Nephron (organoid): Measurements from ENCODE around the gene SAMD13.
A peak's percentile ranks its signal among the peaks of the same experiment; 100 is the strongest.

Experiments used
- H3K27ac Mint-ChIP-seq, 3 experiments: 2 replicates each; pipeline ENCODE4 v1.8.0; 2020; ENCODE audit warnings: mixed read lengths in 3 of 3, mild to moderate bottlenecking in 2 of 3, moderate library complexity in 1 of 3
- H3K27me3 Mint-ChIP-seq: 2 replicates; pipeline ENCODE4 v1.8.0; 2021; ENCODE audit warnings: low read depth, mild to moderate bottlenecking, moderate library complexity, mixed read lengths
- H3K36me3 Mint-ChIP-seq: 2 replicates; pipeline ENCODE4 v1.8.0; 2020; ENCODE audit warnings: low read depth, mixed read lengths
- H3K4me1 Mint-ChIP-seq: 2 replicates; pipeline ENCODE4 v1.8.0; 2020; ENCODE audit warnings: mixed read lengths
- H3K4me3 Mint-ChIP-seq, 3 experiments: 2 replicates each; pipeline ENCODE4 v1.8.0; 2020; ENCODE audit warnings: mild to moderate bottlenecking in 3 of 3, mixed read lengths in 3 of 3, moderate library complexity in 2 of 3
- H3K9me3 Mint-ChIP-seq: 2 replicates; pipeline ENCODE4 v1.8.0; 2020; ENCODE audit warnings: mixed read lengths
- TF ChIP-seq, protein P1 (sequence below), 3 experiments: fragments of 200-600 bp; sonication (generic); IDR thresholded peaks; one replicate each; pipeline ENCODE4 v1.5.0; 2021; ENCODE audit warnings: antibody characterized with exemption in 3 of 3; ENCODE audit not compliant: unreplicated experiment in 3 of 3

SAMD13 gene, protein sequence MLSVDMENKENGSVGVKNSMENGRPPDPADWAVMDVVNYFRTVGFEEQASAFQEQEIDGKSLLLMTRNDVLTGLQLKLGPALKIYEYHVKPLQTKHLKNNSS

DNA sequence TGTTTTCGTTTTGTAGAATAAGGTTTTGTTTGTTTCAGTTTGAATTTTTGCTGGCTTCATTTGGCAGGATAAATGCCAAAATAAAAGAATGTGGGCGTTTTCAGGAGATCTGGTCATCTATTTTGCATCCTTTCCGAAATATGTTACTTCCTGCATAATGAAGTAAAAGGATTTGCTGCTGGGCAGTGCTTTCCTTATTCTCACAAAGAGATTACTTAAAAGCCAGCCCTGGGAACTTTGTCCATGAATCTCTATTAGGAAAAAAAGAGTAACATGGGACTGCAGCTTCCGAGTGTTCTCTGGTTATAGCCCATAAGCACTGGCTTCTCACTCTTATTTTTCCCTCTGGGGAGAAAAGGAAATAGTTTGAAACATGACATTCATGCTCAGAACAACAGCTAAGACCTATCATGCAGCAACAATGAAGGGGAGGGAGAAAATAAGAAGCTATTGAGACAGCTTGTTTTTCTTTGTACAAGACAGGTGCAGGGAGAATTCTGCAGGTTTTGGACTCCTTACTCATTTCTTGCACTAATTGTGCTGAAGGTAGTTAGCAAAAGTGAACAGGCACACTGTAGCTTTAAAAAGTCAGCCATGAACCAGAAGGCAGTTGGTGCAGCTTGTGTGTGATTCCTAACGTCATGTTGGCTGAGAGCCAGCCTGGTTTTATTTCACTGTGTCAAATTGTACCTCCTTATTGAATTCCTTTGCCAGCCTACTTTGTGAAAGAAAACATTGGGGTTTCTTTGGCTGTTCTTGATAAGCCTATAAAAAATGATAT lies at the start of gene SAMD13:
Gene SAMD13, plus strand, starts transcription at position 705 of the 781 bp plus-strand sequence. CDS start 1,527 bp downstream, outside the sequence.
- H3K9me3 Mint-ChIP-seq, result peaks cover 8% of the 10 kb centered on the region
- TF ChIP-seq, protein P1, sequence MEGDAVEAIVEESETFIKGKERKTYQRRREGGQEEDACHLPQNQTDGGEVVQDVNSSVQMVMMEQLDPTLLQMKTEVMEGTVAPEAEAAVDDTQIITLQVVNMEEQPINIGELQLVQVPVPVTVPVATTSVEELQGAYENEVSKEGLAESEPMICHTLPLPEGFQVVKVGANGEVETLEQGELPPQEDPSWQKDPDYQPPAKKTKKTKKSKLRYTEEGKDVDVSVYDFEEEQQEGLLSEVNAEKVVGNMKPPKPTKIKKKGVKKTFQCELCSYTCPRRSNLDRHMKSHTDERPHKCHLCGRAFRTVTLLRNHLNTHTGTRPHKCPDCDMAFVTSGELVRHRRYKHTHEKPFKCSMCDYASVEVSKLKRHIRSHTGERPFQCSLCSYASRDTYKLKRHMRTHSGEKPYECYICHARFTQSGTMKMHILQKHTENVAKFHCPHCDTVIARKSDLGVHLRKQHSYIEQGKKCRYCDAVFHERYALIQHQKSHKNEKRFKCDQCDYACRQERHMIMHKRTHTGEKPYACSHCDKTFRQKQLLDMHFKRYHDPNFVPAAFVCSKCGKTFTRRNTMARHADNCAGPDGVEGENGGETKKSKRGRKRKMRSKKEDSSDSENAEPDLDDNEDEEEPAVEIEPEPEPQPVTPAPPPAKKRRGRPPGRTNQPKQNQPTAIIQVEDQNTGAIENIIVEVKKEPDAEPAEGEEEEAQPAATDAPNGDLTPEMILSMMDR (IDR thresholded peaks at IDR 0.05; ENCODE audit: unreplicated experiment in 3 of 3), result no peak
- H3K36me3 Mint-ChIP-seq, result peaks cover 5% of the 10 kb centered on the region
- no peaks in the 10 kb centered on the region for H3K27me3 Mint-ChIP-seq
- peaks cover 61% of the 10 kb centered on the region for H3K4me1 Mint-ChIP-seq
- peak within 1 kb of the TSS; percentile 96 to 99 (median 99) for H3K27ac Mint-ChIP-seq
- peak within 1 kb of the TSS; percentile 76 to 91 (median 83) for H3K4me3 Mint-ChIP-seq

DNA sequence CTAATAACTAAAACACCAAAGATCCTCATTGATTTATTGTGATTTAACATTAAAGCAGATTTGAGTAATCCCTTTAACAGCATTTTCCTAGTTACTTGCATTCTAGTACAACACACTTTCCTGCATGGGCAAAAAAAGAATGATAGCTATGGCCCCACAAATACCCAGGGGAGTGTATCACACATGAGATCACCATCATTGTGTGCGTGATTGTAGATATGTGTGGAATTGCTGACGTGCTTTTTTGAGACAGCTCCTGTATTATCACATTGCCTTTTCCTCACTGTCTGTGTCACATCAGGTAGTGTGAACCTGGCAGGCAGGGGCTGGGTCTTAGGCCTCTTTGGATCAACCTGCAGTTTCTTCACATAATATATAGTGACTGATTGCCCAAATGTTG lies 48.5 kb upstream of the SAMD13 start:
- Mint-ChIP-seq H3K9me3 (peaks cover 8% of the 10 kb centered on the region), H3K36me3 (peaks cover 3% of the 10 kb centered on the region), H3K27me3 (no peaks in the 10 kb centered on the region), H3K27ac (no peak overlapping the region), H3K4me3 (no peak overlapping the region), H3K4me1 (no peaks in the 10 kb centered on the region)
- TF ChIP-seq, protein P1 (IDR thresholded peaks at IDR 0.05; ENCODE audit: unreplicated experiment in 3 of 3), result no peak

DNA sequence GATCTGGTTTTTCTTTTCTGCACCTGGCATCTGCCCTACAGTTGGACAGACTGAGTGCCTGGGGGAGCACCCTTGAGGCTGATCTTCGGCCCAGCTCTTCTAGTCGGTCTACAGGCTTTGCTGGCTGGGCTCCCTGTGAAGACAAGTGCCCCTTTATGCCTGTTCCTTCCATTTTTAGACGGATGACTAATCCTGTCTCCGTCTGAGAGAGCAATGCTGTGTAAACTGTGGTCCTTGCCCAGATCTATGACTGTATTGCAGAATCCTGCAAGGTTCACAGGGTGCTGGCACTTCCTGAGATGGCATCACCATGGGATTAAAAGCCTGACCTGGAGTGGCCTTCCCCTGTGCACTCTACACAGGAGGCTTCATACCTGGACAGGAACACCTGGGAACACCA lies 47.6 kb upstream of the SAMD13 start:
- TF ChIP-seq, protein P1 (IDR thresholded peaks at IDR 0.05; ENCODE audit: unreplicated experiment in 3 of 3), result no peak
- Mint-ChIP-seq H3K9me3 (peaks cover 8% of the 10 kb centered on the region), H3K4me1 (no peaks in the 10 kb centered on the region), H3K36me3 (peaks cover 3% of the 10 kb centered on the region), H3K27ac (no peak overlapping the region), H3K4me3 (no peak overlapping the region), H3K27me3 (no peaks in the 10 kb centered on the region)

DNA sequence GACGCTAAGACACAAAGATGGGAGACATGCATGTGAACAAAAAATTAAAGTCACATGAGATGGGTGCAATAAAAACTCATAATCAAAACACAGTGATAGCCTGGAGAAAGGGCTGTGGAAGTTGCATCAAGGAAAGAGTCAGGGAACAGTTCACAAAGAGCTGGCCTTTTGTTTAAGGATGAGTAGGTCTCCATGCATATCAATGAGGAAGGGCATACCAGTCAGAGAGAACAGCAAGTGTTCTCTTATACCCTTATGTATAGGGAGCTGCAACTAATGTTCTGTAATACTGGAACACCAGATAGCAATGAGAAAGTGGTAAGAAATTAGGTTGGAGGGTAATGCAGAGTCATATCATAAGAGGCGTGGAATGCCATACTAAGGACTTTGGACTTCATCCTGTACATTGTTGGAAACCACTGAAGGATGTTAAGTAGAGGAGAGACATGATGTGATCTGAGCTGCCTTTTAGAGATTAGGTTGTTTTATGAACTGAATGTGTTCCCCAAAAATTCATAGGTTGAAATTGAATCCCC lies 46.7 kb upstream of the SAMD13 start:
- TF ChIP-seq, protein P1 (IDR thresholded peaks at IDR 0.05; ENCODE audit: unreplicated experiment in 3 of 3), result no peak
- Mint-ChIP-seq H3K4me3 (no peak overlapping the region), H3K27ac (no peak overlapping the region), H3K9me3 (peaks cover 8% of the 10 kb centered on the region), H3K27me3 (no peaks in the 10 kb centered on the region), H3K4me1 (no peaks in the 10 kb centered on the region), H3K36me3 (peaks cover 3% of the 10 kb centered on the region)

DNA sequence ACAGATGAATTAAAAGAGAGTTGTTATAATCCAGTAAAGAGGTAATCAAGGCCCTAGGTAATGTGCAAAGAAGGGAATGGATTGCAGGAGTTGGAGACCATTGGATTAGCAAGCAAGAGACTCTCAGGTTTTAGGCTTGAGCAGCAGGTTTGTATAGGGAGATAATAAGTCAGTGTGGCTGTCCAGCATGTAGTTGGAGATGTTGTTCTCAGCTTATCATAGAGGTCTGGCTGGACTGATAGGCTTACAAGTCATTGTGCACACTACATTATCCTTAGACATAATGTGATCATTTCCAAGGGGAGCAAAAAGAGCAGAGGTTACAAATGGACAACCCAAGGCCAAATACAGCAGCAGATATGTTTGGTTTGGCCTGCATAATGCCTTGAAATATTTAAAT lies 45.9 kb upstream of the SAMD13 start:
- H3K27ac Mint-ChIP-seq, result no peak overlapping the region
- H3K9me3 Mint-ChIP-seq, result peaks cover 5% of the 10 kb centered on the region
- TF ChIP-seq, protein P1 (IDR thresholded peaks at IDR 0.05; ENCODE audit: unreplicated experiment in 3 of 3), result no peak
- H3K27me3 Mint-ChIP-seq, result no peaks in the 10 kb centered on the region
- H3K4me3 Mint-ChIP-seq, result no peak overlapping the region
- H3K36me3 Mint-ChIP-seq, result peaks cover 3% of the 10 kb centered on the region
- H3K4me1 Mint-ChIP-seq, result no peaks in the 10 kb centered on the region
